HepG2 (cell line): ENCODE measurements around the gene NEGR1. TPM values are rescaled to one million over a fixed set of nuclear protein-coding genes. Genes with fewer than 3 reads are reported as not detected.
A peak's percentile ranks its signal among the peaks of the same experiment; 100 is the strongest.

Experiments used
- ATAC-seq: fragments of 200-7000 bp; cut with Tn5 transposase; 3 replicates; pipeline ENCODE4 v1.9.1; 2020; ENCODE audit warnings: mild to moderate bottlenecking, moderate library complexity
- BruUV-seq: library from RNA; stranded (reverse); fragments of 400-500 nt; replicated peaks from 2 replicates; lab custom pipeline; 2021; lab: Mats Ljungman, UMichigan
- CTCF ChIA-PET: fragments of 300-600 bp; formaldehyde crosslinking; extraction: SDS; loops from one replicate; lab custom pipeline; 2021; ENCODE audit warnings: low total read pairs, inconsistent platforms, low intra/inter-chr PET ratio; lab: Yijun Ruan, JAX
- POLR2A ChIA-PET: fragments of 350-600 bp; sonication (Branson Sonifier 250); formaldehyde crosslinking; loops from one replicate; lab custom pipeline; 2020; ENCODE audit warnings: antibody characterized with exemption, inconsistent platforms; lab: Yijun Ruan, JAX
- DNase-seq: peaks from one replicate; pipeline ENCODE4 v3.0.0-alpha.2; 2015; ENCODE audit warnings: low spot score
- FAIRE-seq: peaks from 3 replicates; lab custom pipeline; 2011; peaks lifted over from hg19 to GRCh38; lab: Jason Lieb, UNC
- H2AFZ ChIP-seq: one replicate; pipeline ENCODE4 v1.6.1; 2011; ENCODE audit warnings: low read length, inconsistent platforms
- H3K27ac ChIP-seq: fragments of 300-600 bp; 3 replicates; pipeline ENCODE4 v1.8.0; 2011; ENCODE audit warnings: mixed run types, mild to moderate bottlenecking, mixed read lengths, low read length, inconsistent platforms; ENCODE audit not compliant: insufficient read depth; ENCODE audit errors: extremely low read length
- H3K27me3 ChIP-seq, 2 experiments: fragments of 200-600 bp in 1 of 2; 2 replicates in 1 of 2; 3 replicates in 1 of 2; pipeline versions ENCODE4 v1.6.0 to v1.8.0; 2011; ENCODE audit warnings: low read length in 2 of 2, mild to moderate bottlenecking in 2 of 2, moderate library complexity in 2 of 2, inconsistent platforms in 1 of 2; ENCODE audit not compliant: insufficient read depth in 2 of 2, control insufficient read depth in 1 of 2
- H3K36me3 ChIP-seq, 2 experiments: fragments of 200-600 bp in 1 of 2; replicated peaks in 1 of 2; 2 replicates in 1 of 2; 3 replicates in 1 of 2; pipeline versions ENCODE4 v1.5.1 to v1.8.0; 2011; ENCODE audit warnings: low read length in 2 of 2, inconsistent platforms in 1 of 2; ENCODE audit not compliant: insufficient read depth in 2 of 2, control insufficient read depth in 1 of 2
- H3K4me1 ChIP-seq: 2 replicates; pipeline ENCODE4 v1.5.1; 2012; ENCODE audit warnings: low read length, inconsistent platforms; ENCODE audit not compliant: insufficient read depth
- H3K4me2 ChIP-seq: 2 replicates; pipeline ENCODE4 v1.6.0; 2011; ENCODE audit warnings: low read depth, low read length, inconsistent platforms
- H3K4me3 ChIP-seq, 3 experiments: fragments of 200-600 bp in 1 of 3; sonication (generic), shearing (Covaris generic) in 1 of 3; replicated peaks in 1 of 3; 2 replicates each; pipeline ENCODE4 v1.5.1; 2011 to 2016; ENCODE audit warnings: low read length in 3 of 3, inconsistent platforms in 2 of 3, low read depth in 2 of 3, mild to moderate bottlenecking in 2 of 3, control low read depth in 1 of 3, mixed read lengths in 1 of 3; ENCODE audit not compliant: insufficient read depth in 1 of 3
- H3K79me2 ChIP-seq: one replicate; pipeline ENCODE4 v1.6.1; 2011; ENCODE audit warnings: low read length, inconsistent platforms; ENCODE audit not compliant: insufficient read depth
- H3K9ac ChIP-seq: 2 replicates; pipeline ENCODE4 v1.6.0; 2011; ENCODE audit warnings: mild to moderate bottlenecking, low read depth, low read length, inconsistent platforms; ENCODE audit not compliant: insufficient read depth
- H3K9me3 ChIP-seq: 2 replicates; pipeline ENCODE4 v1.5.1; 2012; ENCODE audit warnings: mild to moderate bottlenecking, low read length
- H4K20me1 ChIP-seq: 2 replicates; pipeline ENCODE4 v1.6.0; 2011; ENCODE audit warnings: inconsistent platforms, mild to moderate bottlenecking, low read length, moderate library complexity; ENCODE audit not compliant: insufficient read depth
- HNRNPK ChIP-seq: fragments of 200-400 bp; formaldehyde crosslinking; IDR thresholded peaks from 2 replicates; pipeline ENCODE4 v1.6.1; 2018; ENCODE audit warnings: low read length, low read depth, moderate library complexity, mild to moderate bottlenecking; ENCODE audit not compliant: poor library complexity, severe bottlenecking
- KLF16 ChIP-seq, 2 experiments: sonication (generic) in 1 of 2; formaldehyde crosslinking in 1 of 2; IDR thresholded peaks; 2 replicates each; pipeline versions ENCODE4 v1.6.1 to v1.8.0; 2016 to 2023; ENCODE audit warnings: missing genetic modification reagents in 2 of 2, missing compliant biosample characterization in 1 of 2
- KLF6 ChIP-seq: IDR thresholded peaks from 2 replicates; pipeline ENCODE4 v1.8.0; 2016; ENCODE audit warnings: missing biosample characterization, missing genetic modification reagents
- PHF21A ChIP-seq: sonication (generic); formaldehyde crosslinking; IDR thresholded peaks from 2 replicates; pipeline ENCODE4 v1.5.0; 2020; ENCODE audit warnings: mild to moderate bottlenecking, missing genetic modification reagents
- STAG1 ChIP-seq: sonication (generic); formaldehyde crosslinking; IDR thresholded peaks from 2 replicates; pipeline ENCODE4 v1.4.0; 2020; ENCODE audit warnings: missing genetic modification reagents
- ZNF263 ChIP-seq: sonication (generic); formaldehyde crosslinking; IDR thresholded peaks from 2 replicates; pipeline ENCODE4 v1.4.0; 2020; ENCODE audit warnings: missing genetic modification reagents
- ZNF281 ChIP-seq: sonication (generic); formaldehyde crosslinking; IDR thresholded peaks from 2 replicates; pipeline ENCODE4 v1.4.0; 2020; ENCODE audit warnings: missing genetic modification reagents, borderline replicate concordance
- ZNF501 ChIP-seq: sonication (generic); formaldehyde crosslinking; IDR thresholded peaks from 2 replicates; pipeline ENCODE4 v1.5.1; 2020; ENCODE audit warnings: mild to moderate bottlenecking, moderate library complexity, missing genetic modification reagents
- ZNF605 ChIP-seq: sonication (generic); formaldehyde crosslinking; IDR thresholded peaks from 2 replicates; pipeline ENCODE4 v1.8.0; 2022; ENCODE audit warnings: mild to moderate bottlenecking, missing genetic modification reagents
- WGBS: methylation state at CpG from one replicate; pipeline ENCODE4 v1.1.6; 2017; ENCODE audit warnings: low lambda C conversion rate; 5-methylcytosine and 5-hydroxymethylcytosine counted together
- in situ Hi-C: cut with HindIII; loops from 2 replicates; pipeline ENCODE4 v1.10.0; 2017; ENCODE audit warnings: low pct_unique_long_range_greater_than_20kb; ENCODE audit not compliant: extremely low pct_ligation_motif_present
- intact Hi-C: fragments of 100-400 bp; cut with micrococcal nuclease; formaldehyde crosslinking; loops from one replicate; pipeline ENCODE4 v1.10.0; 2022; ENCODE audit not compliant: unreplicated experiment
- polyA plus RNA-seq, 8 experiments: library from polyadenylated mRNA; depleted of rRNA in 3 of 8; stranded (reverse) in 7 of 8; unstranded in 1 of 8; fragments of >200 nt; fragmentation: Illumina TruSeq in 4 of 8; extraction: Trizol in 4 of 8; gene quantifications; 2 replicates each; pipeline versions ENCODE4 v1.2.1 to v1.2.3, GENCODE V29; 2011 to 2016; ENCODE audit warnings: low read depth in 4 of 8, missing spikeins in 1 of 8, mixed read lengths in 1 of 8; ENCODE audit not compliant: insufficient read depth in 1 of 8
- total RNA-seq, 5 experiments: library from RNA; depleted of rRNA; stranded (reverse); fragments of >200 nt; fragmentation: Illumina TruSeq; extraction: Trizol; gene quantifications; 2 replicates each; pipeline ENCODE4 v1.2.3, GENCODE V29; 2016; ENCODE audit warnings: low read depth in 1 of 5

Gene NEGR1
- total and polyA plus RNA-seq, 2 of the 13 experiments (the other 11 are each of a cell fraction or from before 2014, with no cell fraction given) = not detected

GRCh38 chr1:72284348-72285073 lies 2.2 kb upstream of the NEGR1 start (continued):
- TF ChIP-seq KLF16 (CRISPR knock-in tag; IDR thresholded peaks at IDR 0.05) = no peak
- no peak for TF ChIP-seq KLF6 (CRISPR knock-in tag)
- no peak for TF ChIP-seq ZNF281 (CRISPR knock-in tag)
- peak; percentile 55 for TF ChIP-seq STAG1 (CRISPR knock-in tag)

- peaks cover 0 to 35% of the 10 kb centered on the region in 2 experiments; a peak in 4 of 5 replicates for H3K27me3 ChIP-seq
- no peaks in the 10 kb centered on the region for H3K9me3 ChIP-seq
- H3K4me1 ChIP-seq = peaks cover 24% of the 10 kb centered on the region
- TF ChIP-seq PHF21A (CRISPR knock-in tag) (no peak), ZNF263 (CRISPR knock-in tag) (no peak), HNRNPK (peak; percentile 57), ZNF605 (CRISPR knock-in tag) (no peak), ZNF501 (CRISPR knock-in tag) (peak; percentile 30; the same call in 1 of the 2 replicates)
- TF ChIP-seq, all 625 proteins: peak for 2
- FAIRE-seq (no peak), ATAC-seq (no peak), DNase-seq (no peak)
- no peaks in the 10 kb centered on the region for H3K79me2 ChIP-seq
- no peak overlapping the region for H3K9ac ChIP-seq
- H4K20me1 ChIP-seq = no peaks in the 10 kb centered on the region
- 18% methylated on average over 7 of the region's 7 CpGs for WGBS
- peak overlapping the region; percentile 50 to 73 (median 56) for H3K4me3 ChIP-seq
- H2AFZ ChIP-seq = peak overlapping the region; percentile 40
- peak overlapping the region; percentile 99 for H3K4me2 ChIP-seq
- ChIA-PET POLR2A (no interaction called here), CTCF (no interaction called here)
- no TSS peak for BruUV-seq
- no peak overlapping the region for H3K27ac ChIP-seq
- no peaks in the 10 kb centered on the region for H3K36me3 ChIP-seq
- intact Hi-C loops = loop anchor here (5.0 kb wide), 1 partner anchor 198 kb away; no protein-coding TSS in a partner anchor
- in situ Hi-C loops = no loop called here
Observed at GRCh38 chr1:72284084-72284347, 1.7 kb upstream of the NEGR1 start.
